Anterior cingulate cortex (tissue), 58 donors: ENCODE results near the gene MZF1.
"Not testable (repeated sequence)": the region's sequence is repeated elsewhere in the genome, so short reads cannot be mapped to it uniquely, and the experiment has no call there.

Experiments
- DNase-seq, 58 donors: peaks; one replicate each; lab custom pipeline; 2025; lab: John Stamatoyannopoulos, UW

Gene MZF1

DNA sequence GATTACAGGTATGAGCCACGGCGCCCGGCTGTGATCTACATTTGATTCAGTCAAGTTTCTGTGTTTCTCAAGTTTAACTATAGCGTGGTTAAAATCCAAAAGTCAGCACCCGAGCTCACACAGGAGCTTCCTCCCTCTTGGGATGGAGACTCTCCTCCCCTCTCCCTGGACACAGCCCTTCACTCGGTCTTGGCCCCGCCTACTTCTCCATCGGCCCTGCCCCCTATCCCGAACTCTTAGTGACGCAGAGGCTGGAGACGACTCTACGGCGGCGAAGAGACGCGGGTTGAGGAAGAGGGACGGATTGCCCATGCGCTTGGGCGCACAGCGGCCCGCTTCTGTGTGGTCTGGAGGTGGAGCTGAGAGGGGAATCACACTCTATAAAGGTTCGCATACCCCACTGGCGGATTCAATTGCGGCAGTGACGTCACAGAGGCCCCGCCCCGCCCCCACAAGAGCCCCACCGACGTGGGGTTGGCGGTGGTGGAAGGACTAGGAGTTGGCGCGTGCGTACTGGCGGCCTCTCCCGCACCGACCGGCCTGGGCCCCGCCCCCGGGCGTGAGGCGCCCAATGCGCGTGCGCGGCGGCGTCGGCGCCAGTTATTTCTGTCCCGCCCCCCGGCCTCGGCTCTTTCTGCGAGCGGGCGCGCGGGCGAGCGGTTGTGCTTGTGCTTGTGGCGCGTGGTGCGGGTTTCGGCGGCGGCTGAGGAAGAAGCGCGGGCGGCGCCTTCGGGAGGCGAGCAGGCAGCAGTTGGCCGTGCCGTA lies 29.1 kb downstream of the MZF1 start, which contains the start of gene TRIM28:
TSS of gene TRIM28 (plus strand) at position 239 of the 765 bp plus-strand sequence. CDS start 694 bp downstream, outside the sequence.
- DNase-seq: no peak

DNA sequence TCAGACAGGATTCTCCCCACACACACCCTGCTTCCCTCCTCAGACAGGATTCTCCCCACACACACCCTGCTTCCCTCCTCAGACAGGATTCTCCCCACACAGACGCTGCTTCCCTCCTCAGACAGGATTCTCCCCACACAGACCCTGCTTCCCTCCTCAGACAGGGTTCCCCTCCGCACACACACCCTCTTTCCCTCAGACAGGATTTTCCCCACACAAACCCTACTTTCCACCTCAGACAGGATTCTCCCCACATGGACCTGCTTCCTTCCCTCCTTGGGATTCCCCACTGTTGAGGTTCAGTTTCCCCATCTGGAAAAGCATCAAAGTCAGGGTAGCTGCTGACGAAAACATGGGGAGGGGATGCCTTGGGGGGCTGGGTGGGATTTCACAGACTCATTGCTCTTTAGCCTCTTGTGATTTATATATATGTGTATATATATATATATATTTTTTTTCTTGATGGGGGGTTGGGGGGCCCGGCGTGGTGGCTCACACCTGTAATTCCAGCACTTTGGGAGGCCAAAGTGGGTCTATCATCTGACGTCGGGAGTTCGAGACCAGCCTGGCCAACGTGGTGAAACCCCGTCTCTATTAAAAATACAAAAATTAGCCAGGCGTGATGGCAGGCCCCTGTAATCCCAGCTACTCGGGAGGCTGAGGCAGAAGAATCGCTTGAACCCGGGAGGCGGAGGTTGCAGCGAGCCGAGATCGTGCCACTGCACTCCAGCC lies 30.3 kb downstream of the MZF1 start:
- DNase-seq: not testable (repeated sequence)

DNA sequence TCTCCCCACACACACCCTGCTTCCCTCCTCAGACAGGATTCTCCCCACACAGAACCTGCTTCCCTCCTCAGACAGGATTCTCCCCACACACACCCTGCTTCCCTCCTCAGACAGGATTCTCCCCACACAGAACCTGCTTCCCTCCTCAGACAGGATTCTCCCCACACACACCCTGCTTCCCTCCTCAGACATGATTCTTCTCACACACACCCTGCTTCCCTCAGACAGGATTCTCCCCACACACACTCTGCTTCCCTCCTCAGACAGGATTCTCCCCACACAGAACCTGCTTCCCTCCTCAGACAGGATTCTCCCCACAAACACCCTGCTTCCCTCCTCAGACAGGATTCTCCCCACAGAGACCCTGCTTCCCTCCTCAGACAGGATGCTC lies 34.0 kb downstream of the MZF1 start:
- not testable (repeated sequence) for DNase-seq

DNA sequence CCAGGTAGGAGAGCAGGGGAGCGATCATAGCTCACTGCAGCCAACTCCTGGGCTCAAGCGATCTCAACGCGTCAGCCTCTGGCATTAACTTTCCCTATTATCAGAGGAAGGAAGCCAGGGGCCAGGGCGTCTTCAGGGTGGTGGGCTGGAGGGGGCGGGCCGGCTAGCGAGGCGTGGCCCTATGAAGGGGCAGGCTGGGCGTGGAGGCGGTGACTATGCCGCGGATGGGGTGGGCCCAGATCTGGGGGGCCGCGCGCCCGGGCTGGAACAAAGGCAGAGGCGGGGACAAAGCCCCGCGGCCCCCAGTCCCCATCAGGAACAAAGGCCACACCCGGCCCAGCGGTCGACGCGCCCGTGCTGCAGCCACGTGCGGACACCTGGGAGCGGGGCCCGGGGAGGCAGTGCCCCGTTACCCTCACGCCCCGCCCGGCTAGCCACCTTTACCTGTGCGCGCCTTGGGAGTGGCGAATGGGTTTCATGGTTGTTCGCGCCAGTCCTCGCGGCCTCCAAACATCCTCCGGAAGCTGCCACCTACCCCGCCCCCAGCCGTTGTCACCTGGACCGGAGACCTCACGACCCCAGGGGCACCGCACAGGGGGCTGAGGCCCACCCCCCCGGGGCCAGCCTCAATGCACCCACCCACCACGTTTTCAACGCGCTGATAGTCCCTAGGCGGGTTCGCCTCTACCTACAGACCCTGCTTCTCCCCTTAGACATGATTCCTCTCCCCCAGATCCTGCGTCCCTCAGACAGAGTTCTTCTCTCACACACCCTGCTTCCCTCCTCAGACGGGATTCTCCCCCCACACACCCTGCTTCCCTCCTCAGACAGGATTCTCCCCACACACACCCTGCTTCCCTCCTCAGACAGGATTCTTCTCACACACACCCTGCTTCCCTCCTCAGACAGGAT lies 34.6 kb downstream of the MZF1 start:
- peak in 1 of 58 donors; percentile 18 for DNase-seq

DNA sequence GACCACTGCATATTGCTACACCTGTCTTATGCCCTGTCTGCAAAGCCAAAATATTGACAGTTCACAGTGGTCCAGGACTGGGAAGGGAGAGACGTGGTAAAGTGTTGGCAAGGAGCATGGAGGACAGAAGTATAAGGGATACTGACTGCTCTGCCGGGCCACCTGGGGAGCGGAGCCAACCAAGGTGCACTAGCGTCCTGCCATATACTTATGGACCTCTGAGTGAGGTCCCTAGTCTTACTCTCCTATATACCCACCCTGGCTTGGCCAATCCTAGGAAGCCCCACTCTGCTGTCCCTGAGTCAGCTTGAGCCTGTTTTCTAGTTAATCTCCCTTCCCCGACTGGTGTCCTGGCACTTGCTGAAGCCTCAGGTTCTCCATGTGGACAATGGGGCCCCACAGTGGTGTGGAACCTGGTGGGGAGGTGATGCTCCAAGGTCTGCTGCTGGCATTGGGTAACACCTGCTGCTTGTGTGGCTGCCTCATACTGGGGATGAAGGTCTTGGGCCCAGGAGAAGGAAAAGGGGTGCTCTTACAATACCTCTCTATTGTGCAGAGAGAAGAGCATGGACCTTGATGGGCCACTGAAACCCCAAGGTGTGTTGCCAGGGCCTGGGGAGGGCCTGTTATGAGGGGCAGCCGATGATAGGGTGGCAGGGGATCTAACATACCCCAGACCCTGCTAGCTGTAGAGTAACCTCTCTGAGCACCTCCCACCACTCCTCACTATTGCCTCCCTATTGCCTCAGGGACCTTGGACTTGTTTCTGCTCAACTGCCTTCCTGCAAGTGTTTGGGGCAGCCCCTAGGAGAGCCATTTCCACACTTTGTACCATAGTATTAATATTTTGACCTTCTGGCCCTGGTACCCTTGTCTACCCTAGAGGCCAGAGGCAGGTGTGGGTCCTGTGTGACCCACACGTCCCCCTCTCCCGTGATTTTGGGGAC lies 36.0 kb downstream of the MZF1 start:
- no peak for DNase-seq

DNA sequence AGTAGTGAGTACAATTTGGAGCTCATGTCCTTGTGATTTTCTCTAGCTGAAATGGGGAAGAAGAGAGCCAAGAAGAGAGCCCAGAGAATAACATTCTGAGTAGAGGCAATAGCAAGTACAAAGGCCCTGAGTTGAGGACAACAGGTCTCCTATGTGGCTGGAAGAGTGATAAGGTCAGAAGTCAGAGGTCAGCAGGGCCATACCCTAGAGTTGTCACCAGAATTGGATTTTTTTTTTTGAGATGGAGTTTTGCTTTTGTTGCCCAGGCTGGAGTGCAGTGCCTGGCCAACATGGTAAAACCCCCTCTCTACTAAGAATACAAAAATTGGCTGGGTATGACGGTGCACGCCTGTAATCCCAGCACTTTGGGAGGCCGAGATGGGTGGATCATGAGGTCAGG lies 37.3 kb downstream of the MZF1 start:
- DNase-seq: no peak

DNA sequence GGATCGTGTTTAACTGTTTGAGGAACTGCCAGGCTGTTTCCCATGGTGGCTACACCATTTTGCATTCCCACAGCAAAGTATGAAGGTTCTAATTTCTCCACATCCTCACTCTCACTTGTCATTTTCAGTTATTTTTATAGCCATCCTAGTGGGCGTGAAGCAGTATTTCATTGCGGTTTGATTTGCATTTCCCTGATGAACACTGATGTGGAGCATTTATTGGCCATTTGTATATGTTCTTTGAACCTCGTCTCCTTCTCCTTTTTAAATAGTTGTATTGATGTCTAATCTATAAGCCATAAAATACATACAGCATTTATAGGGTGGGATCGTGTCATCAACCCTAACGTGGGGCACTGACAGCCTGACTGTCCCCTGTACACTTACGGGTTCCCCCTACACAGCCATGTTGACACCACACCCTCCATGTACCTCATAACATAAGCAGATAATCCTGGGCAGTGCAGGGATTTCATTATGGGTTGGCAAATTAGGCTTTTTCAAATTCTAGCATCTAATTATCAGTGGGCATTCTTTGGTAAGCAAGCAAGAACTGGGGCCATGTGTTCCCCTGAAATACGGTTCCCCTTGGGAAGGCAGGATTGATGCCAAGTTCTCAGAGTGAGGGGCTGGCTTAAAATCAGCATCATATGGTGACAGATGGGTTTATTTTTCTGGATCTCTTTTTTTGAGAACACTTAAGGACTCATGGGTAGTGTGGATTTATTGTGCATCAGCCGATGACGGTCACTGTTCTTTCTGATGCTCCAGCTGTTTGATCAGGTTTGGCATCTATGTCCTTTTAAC lies 41.9 kb downstream of the MZF1 start:
- DNase-seq: no peak

DNA sequence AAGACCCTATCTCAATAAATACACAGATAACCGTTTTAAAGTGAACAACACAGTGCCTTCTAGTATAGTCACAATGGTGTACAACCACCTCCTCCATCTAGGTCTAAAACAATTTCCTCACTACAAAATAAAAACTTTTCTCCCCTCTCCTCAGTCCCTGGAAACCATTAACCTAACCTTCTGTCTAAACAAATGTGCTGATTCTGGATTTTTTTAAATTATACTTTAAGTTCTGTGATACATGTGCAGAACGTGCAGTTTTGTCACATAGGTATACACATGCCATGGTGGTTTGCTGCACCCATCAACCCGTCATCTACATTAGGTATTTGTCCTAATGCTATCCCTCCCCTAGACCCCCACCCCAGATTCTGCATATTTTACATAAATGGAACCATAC lies 43.7 kb downstream of the MZF1 start:
- no peak for DNase-seq

DNA sequence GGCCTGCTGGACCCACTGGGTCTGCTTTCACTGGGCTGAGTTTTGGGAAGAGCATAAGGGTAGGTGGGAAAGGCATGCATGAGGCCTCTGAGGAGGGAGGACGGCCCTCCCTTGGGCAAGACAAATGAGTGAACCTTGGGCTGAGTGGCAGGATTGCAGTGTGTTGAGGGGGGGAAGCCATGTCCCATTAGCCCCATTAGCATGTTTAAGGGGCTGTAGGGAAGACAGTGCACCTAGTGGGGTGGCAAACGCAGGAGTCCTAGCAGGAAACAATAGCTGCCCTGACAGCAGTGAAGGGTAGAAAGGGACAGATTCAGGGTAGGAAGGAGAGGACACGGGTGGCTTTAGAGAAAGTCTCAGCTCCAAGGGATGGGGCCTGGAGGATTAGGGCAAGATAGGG lies 50.4 kb downstream of the MZF1 start:
- no peak for DNase-seq

DNA sequence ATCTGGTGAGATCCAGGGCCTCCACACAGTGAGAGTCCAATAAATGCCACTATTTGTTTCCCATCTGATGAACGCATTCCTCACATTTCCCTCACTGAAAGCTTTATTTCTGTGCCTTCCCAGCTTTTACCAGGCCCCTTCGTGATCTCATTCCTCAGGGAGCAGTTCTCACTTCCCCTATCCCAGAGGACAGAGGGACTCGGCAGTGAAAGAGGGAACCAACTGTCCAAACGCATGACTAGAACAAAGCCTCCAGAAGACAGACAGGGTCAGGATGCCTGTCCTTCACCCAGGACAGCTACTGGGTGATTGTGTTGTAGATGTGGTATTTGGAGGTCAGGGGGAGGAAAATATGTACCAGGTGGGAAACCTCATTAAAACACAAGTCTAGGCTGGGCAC lies 51.5 kb downstream of the MZF1 start:
- DNase-seq: no peak

DNA sequence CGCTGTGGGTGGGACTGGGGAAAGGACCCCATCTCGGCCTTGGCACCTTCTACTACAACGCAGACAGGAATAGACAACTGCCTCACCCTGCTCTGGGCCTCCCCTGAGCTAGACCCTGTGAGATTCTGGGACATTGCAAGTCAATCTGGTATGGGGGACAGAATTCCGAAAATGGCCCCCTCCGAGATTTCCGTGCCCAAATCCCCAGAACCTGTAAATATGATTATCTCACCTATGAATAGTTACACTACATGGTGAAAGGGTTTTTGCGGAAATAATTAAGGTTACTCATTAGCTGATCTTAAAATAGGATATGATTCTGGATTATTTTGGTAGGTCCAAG lies 52.9 kb downstream of the MZF1 start:
- no peak for DNase-seq

DNA sequence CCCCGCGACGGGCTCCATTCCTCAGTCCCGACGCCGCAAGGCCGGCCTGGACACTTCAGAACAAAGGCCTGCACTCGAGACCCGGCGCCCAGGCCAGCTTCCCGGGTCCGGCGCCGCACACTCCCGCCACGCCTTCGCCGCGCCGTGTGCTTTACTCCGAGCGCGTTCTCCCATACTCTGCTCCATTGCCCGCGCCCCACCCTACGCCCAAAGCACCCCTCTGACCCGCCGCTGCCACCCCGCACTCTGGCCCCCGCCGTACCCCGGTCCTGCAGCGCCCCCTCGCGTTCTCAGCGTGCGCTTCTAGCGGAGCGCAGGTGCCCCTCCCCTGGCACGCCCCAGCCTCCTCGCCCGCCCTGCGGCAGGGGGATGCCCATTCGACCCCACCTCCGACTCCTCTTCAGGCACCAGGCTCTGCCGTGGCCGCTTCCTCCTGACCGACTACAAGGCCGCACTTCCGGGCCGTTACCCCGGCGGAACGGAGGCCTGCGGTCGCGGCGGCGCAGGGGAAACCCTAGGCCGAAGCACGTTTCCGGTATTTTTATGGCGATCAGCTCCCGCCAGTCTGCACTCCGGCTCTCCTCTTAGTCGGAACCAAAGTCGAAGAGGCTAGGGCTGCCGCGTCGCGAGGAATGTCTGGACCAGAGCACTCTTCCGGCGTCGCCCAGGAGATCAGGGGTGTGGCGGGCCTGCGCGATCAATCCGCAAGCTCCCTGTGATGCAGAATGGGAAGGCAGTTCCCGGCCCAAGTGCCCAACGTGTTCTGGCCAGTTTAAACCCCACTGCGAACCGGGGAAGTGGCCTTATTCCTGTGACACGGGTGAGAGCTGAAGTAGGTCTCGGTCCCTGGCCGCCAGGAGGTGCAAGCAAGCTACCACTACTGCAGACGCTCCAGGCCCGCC lies 53.5 kb downstream of the MZF1 start, which contains the start of gene ZBTB45:
TSS of gene ZBTB45 (minus strand) at position 456 of the 902 bp plus-strand sequence. CDS start 2,137 bp downstream, outside the sequence.
- DNase-seq: peak; percentile 52 to 96 (median 91)

DNA sequence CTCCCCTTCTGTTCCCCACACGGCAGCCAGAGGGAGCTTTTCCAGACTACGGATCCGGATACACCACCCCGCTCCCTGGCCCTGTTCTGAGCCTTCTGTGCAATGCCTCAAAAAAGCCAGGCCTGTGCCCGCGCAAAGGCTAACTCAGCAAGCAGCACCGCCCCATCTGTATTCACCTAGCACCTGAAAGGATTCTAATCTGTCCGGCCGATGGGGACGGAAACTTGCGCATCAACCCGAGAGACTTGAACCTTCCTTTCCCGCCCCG lies 54.1 kb downstream of the MZF1 start:
- peak in 44 of 58 donors; percentile 10 to 68 (median 48) for DNase-seq

DNA sequence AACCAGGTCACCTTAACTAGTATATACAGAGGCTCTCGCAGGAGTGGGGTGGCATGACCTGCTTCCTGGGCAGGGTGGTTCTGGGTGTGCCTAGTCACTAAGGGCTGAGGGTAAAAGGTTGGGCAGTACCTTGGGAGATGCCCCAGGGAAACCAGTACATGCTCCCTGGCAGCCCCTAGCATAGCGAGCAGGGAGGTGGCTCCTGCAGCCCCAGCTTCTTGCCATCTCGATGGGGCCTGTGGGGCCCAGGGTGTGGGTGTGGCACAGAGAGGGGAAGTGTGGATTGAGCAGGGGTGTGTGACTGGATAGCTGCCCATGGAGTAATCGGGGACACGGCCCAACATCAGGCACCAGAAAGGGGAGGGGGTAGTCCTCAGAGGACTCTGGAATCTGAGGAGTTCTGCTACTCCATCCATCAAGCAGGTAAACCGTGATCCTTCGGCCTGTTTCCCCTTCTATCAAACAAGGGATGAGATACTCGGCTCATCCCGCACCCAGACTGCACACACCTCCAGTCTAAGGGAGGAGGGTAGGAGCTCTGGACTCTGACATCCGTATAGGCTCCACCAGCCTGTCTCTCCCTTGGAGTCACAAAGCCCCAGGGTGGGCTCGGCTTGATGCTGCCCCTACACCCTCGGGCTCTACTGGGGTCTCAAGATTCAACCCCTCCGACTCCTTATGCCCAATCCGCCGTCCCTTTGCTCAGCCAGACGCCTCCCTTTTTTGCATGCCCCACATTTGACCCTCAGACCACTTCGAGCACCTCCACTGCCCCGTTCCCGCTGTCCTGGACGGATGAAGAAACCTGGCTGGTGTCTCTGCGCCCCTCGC lies 54.7 kb downstream of the MZF1 start:
- no peak for DNase-seq

DNA sequence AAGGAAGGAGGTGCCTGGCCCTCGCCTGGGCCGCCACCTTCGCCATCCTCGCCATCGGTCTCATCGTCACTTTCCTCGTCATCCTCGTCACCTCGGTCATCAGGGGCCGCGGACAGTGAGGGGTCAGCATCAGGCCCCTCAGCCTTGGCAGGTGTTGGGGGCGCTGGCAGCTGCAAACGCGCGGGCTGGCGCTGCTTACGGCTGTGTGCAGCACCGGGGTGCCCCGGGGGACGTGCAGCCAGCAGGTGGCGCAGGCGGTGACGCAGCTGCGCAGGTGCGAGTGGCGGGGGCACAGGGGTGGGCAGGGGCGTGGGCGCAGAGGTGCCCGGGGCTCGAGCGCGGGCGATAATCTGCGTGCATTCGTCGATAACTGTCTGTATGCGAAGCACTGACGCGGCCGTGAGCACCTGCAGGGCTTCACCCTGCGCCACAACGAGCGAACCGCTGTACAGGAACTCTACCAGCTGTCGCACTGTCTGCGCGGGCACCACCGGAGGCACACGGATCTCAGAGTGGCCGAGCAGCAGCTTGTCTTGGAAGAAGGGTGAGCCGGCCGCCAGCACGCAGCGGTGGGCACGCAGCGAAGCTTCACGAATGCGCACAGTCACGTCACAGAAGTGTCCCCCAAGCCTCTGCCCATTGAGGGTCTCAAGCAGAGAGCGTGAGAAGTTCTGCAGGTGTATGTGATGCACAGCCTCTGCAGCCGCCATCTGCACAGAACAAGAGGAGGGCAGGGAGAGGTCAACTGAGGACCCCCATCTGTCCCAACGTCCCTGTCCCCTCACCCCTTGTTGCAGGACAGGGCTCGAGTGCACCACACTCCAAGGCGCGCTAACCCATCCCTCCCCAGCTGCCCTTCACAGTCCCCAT lies 55.9 kb downstream of the MZF1 start:
- no peak for DNase-seq

DNA sequence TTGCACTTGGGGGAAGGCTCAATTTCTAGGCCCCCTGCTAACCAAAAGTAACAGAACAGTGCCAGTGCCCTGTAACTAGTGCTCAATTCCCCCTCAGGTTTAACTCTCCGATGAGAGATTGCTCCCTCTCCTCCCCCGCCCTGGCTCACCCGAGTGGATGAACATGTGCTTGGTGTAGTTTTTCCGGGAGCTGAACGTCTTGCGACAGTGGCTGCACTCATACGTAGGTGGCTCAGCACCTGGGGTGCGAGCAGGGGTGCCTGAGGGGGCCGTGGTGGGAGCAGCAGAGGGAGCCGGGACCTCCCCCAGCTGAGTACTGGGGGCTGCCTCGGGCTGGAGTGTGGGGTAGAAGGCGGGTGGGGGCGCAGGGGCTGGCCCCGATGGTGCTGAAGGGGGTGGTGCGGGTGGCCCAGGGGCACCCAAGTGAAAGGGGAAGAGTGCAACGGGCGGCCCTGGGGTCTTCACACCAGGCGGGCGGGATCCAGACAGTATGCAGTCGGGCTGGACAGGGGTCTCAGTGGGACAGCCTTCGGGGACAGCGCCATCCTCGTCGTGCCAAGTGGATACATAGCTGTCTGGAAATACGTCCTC lies 56.8 kb downstream of the MZF1 start:
- DNase-seq: no peak
